Activated T-helper 17 cell treated with anti-CD3 and anti-CD28 coated beads, Interleukin-2, amount 50 U/mL, for 72 hours (primary cell): ENCODE measurements around the gene AP3D1. TPM values are rescaled to one million over a fixed set of nuclear protein-coding genes. Genes with fewer than 3 reads are reported as not detected.

ENCODE experiments used
- ATAC-seq: fragments of 150-1000 bp; cut with Tn5 transposase; replicated peaks from 2 replicates; pipeline ENCODE4 v1.10.0; 2021; ENCODE audit warnings: mild to moderate bottlenecking, moderate library complexity
- H3K27ac Mint-ChIP-seq: one replicate; pipeline ENCODE4 v1.8.0; 2022; ENCODE audit warnings: mixed read lengths
- H3K27me3 Mint-ChIP-seq: one replicate; pipeline ENCODE4 v1.8.0; 2022; ENCODE audit warnings: mixed read lengths
- H3K36me3 Mint-ChIP-seq: one replicate; pipeline ENCODE4 v1.8.0; 2022; ENCODE audit warnings: low read depth, mild to moderate bottlenecking, mixed read lengths
- H3K4me1 Mint-ChIP-seq: one replicate; pipeline ENCODE4 v1.8.0; 2022; ENCODE audit warnings: mixed read lengths
- H3K4me3 Mint-ChIP-seq: one replicate; pipeline ENCODE4 v1.8.0; 2022; ENCODE audit warnings: mild to moderate bottlenecking, mixed read lengths
- H3K9me3 Mint-ChIP-seq: one replicate; pipeline ENCODE4 v1.8.0; 2022; ENCODE audit warnings: mixed read lengths
- total RNA-seq, 2 donors: library from RNA; stranded (reverse); gene quantifications; one replicate each; pipeline ENCODE4 v1.2.3, GENCODE V29; 2022

AP3D1 gene
- total RNA-seq, 2 donors from 2014 or later, result 83.6 to 108 TPM

- peaks cover 6% of the 10 kb centered on the region for H3K4me1 Mint-ChIP-seq
- H3K27me3 Mint-ChIP-seq, result no peaks in the 10 kb centered on the region
- H3K36me3 Mint-ChIP-seq, result peaks cover 90% of the 10 kb centered on the region
- H3K9me3 Mint-ChIP-seq, result no peaks in the 10 kb centered on the region
- H3K27ac Mint-ChIP-seq, result peak overlapping the region; percentile 11
- no peak for ATAC-seq
- no peak overlapping the region for H3K4me3 Mint-ChIP-seq
Measured at GRCh38 chr19:2118438-2118837, 32.9 kb downstream of the AP3D1 start.

- no peak overlapping the region for H3K27ac Mint-ChIP-seq
- H3K4me1 Mint-ChIP-seq, result peaks cover 6% of the 10 kb centered on the region
- H3K36me3 Mint-ChIP-seq, result peaks cover 89% of the 10 kb centered on the region
- H3K4me3 Mint-ChIP-seq, result no peak overlapping the region
- H3K9me3 Mint-ChIP-seq, result no peaks in the 10 kb centered on the region
- ATAC-seq, result no peak
- H3K27me3 Mint-ChIP-seq, result no peaks in the 10 kb centered on the region
Measured at GRCh38 chr19:2117215-2117960, 34.0 kb downstream of the AP3D1 start.

DNA sequence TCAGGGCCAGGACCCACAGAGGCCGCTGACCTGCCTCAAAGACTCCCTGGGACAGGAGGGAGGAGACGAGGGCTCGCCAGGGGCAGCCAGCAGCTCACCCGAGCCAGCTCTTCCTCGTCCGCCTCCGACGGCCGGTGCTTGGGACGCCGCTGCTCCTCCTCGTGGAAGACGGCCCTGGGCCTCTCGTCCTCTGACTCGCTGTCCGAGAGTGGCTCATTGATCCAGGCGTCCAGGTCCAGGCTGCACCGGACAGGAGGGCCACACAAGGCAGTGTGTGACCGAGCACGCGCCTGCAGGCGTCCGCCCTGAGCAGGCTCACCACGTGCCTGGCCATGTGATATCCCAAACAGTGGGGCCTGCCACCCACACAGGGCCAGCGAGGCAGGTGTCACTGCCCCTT is 34.9 kb downstream of the AP3D1 start:
- Mint-ChIP-seq H3K9me3 (no peaks in the 10 kb centered on the region), H3K36me3 (peaks cover 91% of the 10 kb centered on the region), H3K27me3 (no peaks in the 10 kb centered on the region), H3K27ac (no peak overlapping the region), H3K4me1 (peaks cover 6% of the 10 kb centered on the region), H3K4me3 (no peak overlapping the region)
- ATAC-seq, result no peak

DNA sequence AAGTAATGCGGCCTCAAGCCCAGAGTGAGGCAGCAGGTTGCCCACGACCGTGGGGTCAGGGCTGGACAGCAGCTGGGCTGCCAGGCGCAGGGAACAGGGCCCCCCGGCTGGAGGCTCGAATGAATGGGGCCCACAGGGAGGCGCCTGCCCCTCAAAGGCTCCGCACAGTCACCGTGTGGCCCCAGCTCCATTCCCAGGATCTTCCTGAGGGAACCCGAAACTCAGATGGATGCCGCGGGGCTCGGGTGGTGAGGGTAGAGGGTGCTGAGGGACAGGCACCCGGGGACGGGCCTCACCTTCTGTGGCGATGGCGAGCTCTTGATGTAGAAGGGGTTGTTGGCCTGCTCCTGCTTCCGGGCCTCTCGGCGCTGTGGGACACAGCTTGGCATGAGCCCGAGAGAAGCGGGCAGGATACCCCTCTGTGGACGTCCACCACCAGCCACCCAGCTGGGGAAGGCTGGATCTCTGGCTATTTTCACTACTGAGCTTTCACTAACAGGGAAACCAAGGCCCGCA is 35.4 kb downstream of the AP3D1 start:
- Mint-ChIP-seq H3K27ac (no peak overlapping the region), H3K9me3 (no peaks in the 10 kb centered on the region), H3K4me3 (no peak overlapping the region), H3K4me1 (peaks cover 6% of the 10 kb centered on the region), H3K27me3 (no peaks in the 10 kb centered on the region), H3K36me3 (peaks cover 91% of the 10 kb centered on the region)
- no peak for ATAC-seq

DNA sequence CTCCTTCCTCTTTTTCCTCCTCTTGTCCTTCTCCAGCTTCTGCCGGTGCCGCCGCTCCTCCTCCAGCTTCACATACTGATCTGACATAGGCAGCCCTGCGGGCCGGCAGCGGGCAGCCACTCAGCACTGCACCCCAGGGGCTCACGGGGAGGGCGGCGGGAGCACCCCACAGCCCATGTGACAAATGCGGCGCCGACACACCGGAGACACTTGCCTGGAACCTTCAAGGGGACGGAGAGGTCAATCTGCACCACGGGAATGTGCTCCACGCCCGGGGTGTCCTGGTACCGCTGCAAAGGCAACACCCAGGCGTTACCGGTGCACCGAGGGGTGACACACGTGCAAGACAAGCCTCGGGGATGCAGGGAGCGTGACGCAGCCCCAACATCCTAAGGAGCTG is 36.0 kb downstream of the AP3D1 start:
- H3K4me3 Mint-ChIP-seq, result no peak overlapping the region
- no peaks in the 10 kb centered on the region for H3K27me3 Mint-ChIP-seq
- peaks cover 86% of the 10 kb centered on the region for H3K36me3 Mint-ChIP-seq
- H3K9me3 Mint-ChIP-seq, result no peaks in the 10 kb centered on the region
- ATAC-seq, result no peak
- H3K27ac Mint-ChIP-seq, result no peak overlapping the region
- peaks cover 6% of the 10 kb centered on the region for H3K4me1 Mint-ChIP-seq

DNA sequence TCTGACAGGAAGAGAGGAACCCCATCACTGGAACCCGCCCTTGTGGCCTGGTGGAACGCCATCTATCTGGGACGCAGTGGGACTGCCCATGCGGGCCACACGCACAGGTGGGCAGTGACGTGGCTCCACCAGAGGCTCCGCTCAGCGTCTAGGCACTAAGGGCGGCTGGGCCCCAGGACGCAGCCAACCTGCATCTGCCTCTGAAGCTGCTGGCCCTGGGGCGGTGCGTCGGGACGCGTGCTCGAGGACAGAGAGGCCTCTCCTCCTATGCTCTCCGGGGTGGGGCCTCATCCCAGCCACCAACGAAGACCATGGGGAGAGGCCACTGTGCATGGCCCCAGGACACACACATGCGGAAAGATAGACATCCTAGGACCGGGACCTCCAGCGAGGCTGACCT is 36.5 kb downstream of the AP3D1 start:
- Mint-ChIP-seq H3K9me3 (no peaks in the 10 kb centered on the region), H3K27me3 (no peaks in the 10 kb centered on the region), H3K4me1 (peaks cover 6% of the 10 kb centered on the region), H3K27ac (no peak overlapping the region), H3K36me3 (peaks cover 81% of the 10 kb centered on the region), H3K4me3 (no peak overlapping the region)
- ATAC-seq, result no peak

- H3K36me3 Mint-ChIP-seq, result peaks cover 79% of the 10 kb centered on the region
- H3K4me3 Mint-ChIP-seq, result no peak overlapping the region
- no peaks in the 10 kb centered on the region for H3K27me3 Mint-ChIP-seq
Measured at GRCh38 chr19:2114218-2114617, 37.1 kb downstream of the AP3D1 start.

DNA sequence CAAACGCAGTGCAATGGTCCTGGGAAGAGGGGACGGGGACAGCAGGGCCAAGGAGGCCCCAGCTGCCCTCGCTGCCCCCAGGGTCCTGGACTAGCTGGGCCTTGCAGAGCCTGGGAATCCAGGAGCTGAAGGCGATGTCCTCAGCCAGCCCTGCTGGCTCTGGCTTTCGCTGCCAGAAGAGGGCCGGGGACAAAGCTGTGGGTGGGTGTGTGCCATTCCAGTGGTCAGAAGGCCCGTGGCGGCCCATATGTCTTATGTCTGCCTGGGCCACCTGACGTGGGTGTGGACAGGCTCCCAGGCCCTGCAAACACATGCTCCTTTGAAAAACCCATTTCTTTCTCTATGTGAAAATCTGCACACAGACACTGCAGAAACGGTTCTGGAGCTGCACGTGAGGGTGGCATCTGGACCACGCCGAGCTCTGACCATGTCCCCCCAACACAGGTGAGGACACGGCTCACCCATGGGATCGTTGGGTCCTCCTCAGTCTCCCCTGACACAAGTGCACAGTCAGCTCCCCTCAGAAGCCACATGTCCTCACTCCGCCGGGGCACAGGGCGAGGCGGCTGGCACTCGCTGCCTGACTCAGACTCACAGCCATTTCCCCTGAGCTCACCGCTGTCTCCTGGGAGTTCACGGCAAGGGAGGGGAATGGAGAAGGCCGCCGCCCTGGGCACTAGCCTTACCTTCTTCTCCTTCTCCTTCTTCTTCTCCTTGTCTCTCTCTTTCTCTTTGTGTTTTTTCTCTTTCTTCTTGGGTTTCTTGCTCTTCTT is 37.7 kb downstream of the AP3D1 start:
- ATAC-seq, result no peak
- peaks cover 77% of the 10 kb centered on the region for H3K36me3 Mint-ChIP-seq
- H3K9me3 Mint-ChIP-seq, result no peaks in the 10 kb centered on the region
- peak overlapping the region; percentile 62 for H3K27ac Mint-ChIP-seq
- H3K4me1 Mint-ChIP-seq, result peaks cover 6% of the 10 kb centered on the region
- H3K4me3 Mint-ChIP-seq, result no peak overlapping the region
- H3K27me3 Mint-ChIP-seq, result no peaks in the 10 kb centered on the region

More at GRCh38 chr19:2114218-2114617, 37.1 kb downstream of the AP3D1 start:
- Mint-ChIP-seq H3K27ac (peak overlapping the region; percentile 62), H3K4me1 (peaks cover 6% of the 10 kb centered on the region), H3K9me3 (no peaks in the 10 kb centered on the region)
- ATAC-seq, result no peak

DNA sequence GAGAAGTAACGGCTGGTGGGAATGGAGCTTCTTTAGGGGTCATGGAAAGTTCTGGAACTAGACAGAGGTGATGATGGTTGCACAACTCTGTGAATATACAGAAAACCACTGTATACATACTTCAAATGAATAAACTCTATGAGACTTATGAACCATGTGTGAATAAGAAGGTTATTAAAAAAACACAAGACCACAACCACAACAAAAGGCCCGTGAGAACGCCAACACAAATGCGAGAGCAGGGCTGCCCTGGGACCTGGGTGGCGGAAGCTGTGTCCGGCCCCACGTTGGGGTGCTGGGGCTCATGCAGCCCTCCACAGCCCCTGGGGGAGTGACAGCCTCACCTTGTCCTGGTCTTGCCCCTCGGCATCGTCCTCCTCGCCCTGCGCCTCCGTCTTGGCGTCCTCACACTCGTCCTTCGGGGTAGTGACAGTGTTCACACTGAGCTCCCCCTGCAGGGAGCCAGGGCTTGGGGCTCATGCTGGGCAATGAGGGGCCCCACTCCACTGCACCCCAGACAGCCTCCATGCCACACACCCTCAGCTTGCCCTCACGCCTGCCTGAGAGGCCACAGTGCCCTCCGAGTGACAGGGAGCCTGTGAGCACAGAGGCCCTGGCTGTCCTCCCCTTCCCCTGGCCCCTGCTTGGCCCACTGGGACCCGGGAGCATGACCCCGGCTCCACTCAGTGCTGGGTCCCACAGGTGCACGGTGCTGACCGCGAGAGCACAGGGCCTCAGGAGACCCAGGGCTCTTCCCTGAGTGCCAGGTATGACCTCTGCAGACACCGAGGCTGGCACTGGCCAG is 38.6 kb downstream of the AP3D1 start:
- H3K4me1 Mint-ChIP-seq, result peaks cover 6% of the 10 kb centered on the region
- peaks cover 77% of the 10 kb centered on the region for H3K36me3 Mint-ChIP-seq
- no peaks in the 10 kb centered on the region for H3K9me3 Mint-ChIP-seq
- ATAC-seq, result peak; percentile 37
- H3K4me3 Mint-ChIP-seq, result no peak overlapping the region
- H3K27me3 Mint-ChIP-seq, result no peaks in the 10 kb centered on the region
- H3K27ac Mint-ChIP-seq, result peak overlapping the region; percentile 28

GRCh38 chr19:2111886-2112285 is 39.5 kb downstream of the AP3D1 start:
- no peaks in the 10 kb centered on the region for H3K9me3 Mint-ChIP-seq
- peak overlapping the region; percentile 28 for H3K27ac Mint-ChIP-seq
- peaks cover 6% of the 10 kb centered on the region for H3K4me1 Mint-ChIP-seq
- ATAC-seq, result no peak
- H3K4me3 Mint-ChIP-seq, result no peak overlapping the region
- H3K36me3 Mint-ChIP-seq, result peaks cover 78% of the 10 kb centered on the region
- no peaks in the 10 kb centered on the region for H3K27me3 Mint-ChIP-seq

DNA sequence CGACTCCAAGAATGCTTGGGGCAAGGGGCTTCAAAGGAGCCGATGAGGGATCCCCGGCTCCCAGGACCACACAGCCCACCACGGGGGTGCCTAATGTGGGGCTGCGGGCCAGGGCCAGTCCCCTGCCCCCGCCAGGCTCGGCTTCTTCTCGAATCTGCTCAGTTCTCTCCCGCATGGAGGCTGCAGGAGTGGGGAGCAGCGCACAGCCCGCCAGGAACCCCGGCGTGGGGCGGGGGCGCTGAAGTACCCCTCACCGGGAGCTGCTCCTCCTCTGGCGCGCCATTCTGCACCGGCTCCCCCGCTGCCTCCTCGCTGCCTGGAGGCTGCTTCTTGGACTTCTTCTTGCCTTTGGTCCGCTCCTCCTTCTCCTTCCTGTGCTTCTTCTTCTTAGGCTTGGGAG is 39.9 kb downstream of the AP3D1 start:
- ATAC-seq, result no peak
- H3K4me3 Mint-ChIP-seq, result no peak overlapping the region
- H3K9me3 Mint-ChIP-seq, result no peaks in the 10 kb centered on the region
- H3K27ac Mint-ChIP-seq, result no peak overlapping the region
- H3K4me1 Mint-ChIP-seq, result peaks cover 6% of the 10 kb centered on the region
- H3K27me3 Mint-ChIP-seq, result no peaks in the 10 kb centered on the region
- peaks cover 82% of the 10 kb centered on the region for H3K36me3 Mint-ChIP-seq

DNA sequence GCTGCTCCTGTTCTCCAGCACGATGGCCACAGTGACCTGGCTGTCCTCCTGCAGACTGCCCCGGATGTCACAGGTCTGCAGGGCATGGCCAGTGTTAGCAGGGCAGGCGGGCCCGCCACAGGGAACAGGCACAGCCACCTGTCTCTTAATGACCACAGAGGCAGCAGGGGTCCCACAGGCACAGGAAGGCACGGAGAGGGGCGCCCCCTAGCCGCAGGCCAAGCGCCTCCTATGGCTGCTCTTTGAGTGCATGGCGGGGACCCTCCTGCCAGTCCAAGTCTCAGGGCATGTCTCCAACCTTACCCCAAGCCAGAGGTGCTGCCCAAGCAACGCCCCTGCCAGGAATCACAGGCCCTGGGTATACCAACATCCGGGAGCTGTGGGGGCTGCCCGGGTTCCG is 40.5 kb downstream of the AP3D1 start:
- no peak overlapping the region for H3K27ac Mint-ChIP-seq
- H3K4me1 Mint-ChIP-seq, result peaks cover 6% of the 10 kb centered on the region
- H3K27me3 Mint-ChIP-seq, result no peaks in the 10 kb centered on the region
- H3K9me3 Mint-ChIP-seq, result no peaks in the 10 kb centered on the region
- no peak overlapping the region for H3K4me3 Mint-ChIP-seq
- no peak for ATAC-seq
- peaks cover 82% of the 10 kb centered on the region for H3K36me3 Mint-ChIP-seq

DNA sequence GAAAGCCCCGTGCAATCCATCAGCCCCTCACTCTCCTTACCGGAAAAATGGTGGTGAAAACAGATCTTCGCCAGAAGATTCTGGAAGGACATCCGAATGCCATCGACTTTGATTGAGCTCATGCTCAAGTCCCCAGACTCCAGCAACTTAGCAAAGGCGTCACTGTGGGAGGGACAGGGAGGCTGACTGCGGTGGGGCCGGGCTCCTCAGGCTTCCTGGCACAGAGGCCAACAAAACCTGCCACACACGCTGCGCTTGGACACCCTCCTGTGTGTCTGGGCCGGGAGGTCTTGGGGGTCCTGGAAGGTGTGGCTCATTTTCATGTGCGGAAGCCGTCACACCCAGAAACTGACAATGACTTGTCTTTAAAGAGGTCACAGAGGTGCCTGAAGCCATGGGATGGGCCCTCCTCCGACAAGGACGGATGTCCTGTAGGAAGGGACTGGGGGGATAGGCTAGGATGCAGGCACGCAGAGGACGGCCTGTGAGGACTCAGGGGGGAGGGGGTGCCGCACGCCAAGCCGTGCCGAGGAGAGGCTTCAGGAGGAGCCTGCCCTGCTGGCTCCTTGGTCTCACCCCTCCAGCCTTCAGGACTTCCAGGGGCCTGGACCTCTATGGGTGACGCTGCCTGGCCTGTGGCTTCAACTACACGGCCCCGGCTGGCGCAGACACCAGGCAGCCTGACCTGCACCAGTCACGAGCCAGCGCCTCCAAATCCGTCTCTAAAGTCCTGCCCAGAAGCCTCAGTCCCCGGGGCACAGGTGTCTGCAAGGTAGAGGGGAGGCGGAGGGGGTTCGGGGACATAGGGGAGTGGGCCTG is 42.1 kb downstream of the AP3D1 start:
- Mint-ChIP-seq H3K4me1 (peaks cover 6% of the 10 kb centered on the region), H3K4me3 (no peak overlapping the region), H3K36me3 (peaks cover 84% of the 10 kb centered on the region)

More for the DNA sequence above, 42.1 kb downstream of the AP3D1 start:
- Mint-ChIP-seq H3K27ac (no peak overlapping the region), H3K27me3 (no peaks in the 10 kb centered on the region), H3K9me3 (no peaks in the 10 kb centered on the region)
- ATAC-seq, result no peak
